ENCODE data around the gene CDADC1. TPM values are rescaled to one million over a fixed set of nuclear protein-coding genes. Genes with fewer than 3 reads are reported as not detected.

The CDADC1 gene
- total RNA-seq, 6 experiments from 2014 or later, result 2.2 to 10.1 (median 5.4) TPM

- Histone ChIP-seq H3K36me3 (no peaks in the 10 kb centered on the region), H3K4me1 (no peaks in the 10 kb centered on the region), H3K4me3 (peak overlapping the region in 2 of 3 donors; percentile 19 to 40), H3K27me3 (no peaks in the 10 kb centered on the region), H3K9me3 (no peaks in the 10 kb centered on the region), H3K27ac (no peak overlapping the region)
- TF ChIP-seq POLR2A (IDR thresholded peaks at IDR 0.05) (no peak), CTCF (IDR thresholded peaks at IDR 0.05) (peak; percentile 79 to 96 (median 80))
- intact Hi-C loops (cut with DNase I), result loop anchor here in 1 of 2 donors (5.0 kb wide), 1 partner anchor 301 kb away; no protein-coding TSS in a partner anchor
- DNase-seq (peak in 1 of 3 donors; percentile 60), ATAC-seq (peak; percentile 85 to 93 (median 90))
- 7% methylated on average over 11 of the region's 20 CpGs for WGBS (ENCODE audit: insufficient coverage, low coverage, low lambda C conversion rate, missing lambda C conversion rate)
Measured at GRCh38 chr13:49300739-49301589, 53.2 kb downstream of the CDADC1 start.

DNA sequence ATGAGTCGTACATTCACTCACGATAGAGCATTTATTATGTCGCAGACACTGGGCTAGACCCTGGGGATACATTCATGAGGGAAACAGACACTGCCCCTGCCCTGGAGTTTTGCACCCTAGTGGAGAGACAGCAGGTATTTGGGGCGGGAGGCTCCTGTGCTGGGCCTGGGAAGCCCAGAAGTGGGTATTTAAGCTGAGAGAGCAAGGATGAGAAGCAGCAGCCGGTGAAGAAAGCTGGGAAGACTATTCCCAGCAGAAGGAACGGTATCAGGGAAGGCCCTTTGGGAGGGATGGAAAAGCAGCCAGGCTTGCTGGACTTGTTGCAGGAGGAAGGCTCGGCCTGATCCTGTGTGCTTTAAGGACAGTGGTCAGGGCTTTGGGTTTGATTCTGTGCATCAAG is 54.5 kb downstream of the CDADC1 start:
- Histone ChIP-seq H3K4me3 (no peak overlapping the region), H3K9me3 (no peaks in the 10 kb centered on the region), H3K36me3 (no peaks in the 10 kb centered on the region), H3K4me1 (no peaks in the 10 kb centered on the region), H3K27me3 (no peaks in the 10 kb centered on the region), H3K27ac (no peak overlapping the region)
- intact Hi-C loops (cut with DNase I), result loop anchor here in 1 of 2 donors (5.0 kb wide), 1 partner anchor 300 kb away; no protein-coding TSS in a partner anchor
- TF ChIP-seq POLR2A (IDR thresholded peaks at IDR 0.05), result no peak
- no peak for TF ChIP-seq CTCF (IDR thresholded peaks at IDR 0.05)
- DNase-seq (no peak), ATAC-seq (no peak)
- WGBS (ENCODE audit: insufficient coverage, low coverage, low lambda C conversion rate, missing lambda C conversion rate), result 92% methylated on average over 6 of the region's 7 CpGs

GRCh38 chr13:49302817-49303216 is 55.1 kb downstream of the CDADC1 start:
- intact Hi-C loops (cut with DNase I), result loop anchor here in 1 of 2 donors (5.0 kb wide), 1 partner anchor 299 kb away; no protein-coding TSS in a partner anchor
- DNase-seq (no peak), ATAC-seq (no peak)
- Histone ChIP-seq H3K27ac (no peak overlapping the region), H3K4me1 (no peaks in the 10 kb centered on the region), H3K4me3 (no peak overlapping the region), H3K27me3 (no peaks in the 10 kb centered on the region), H3K9me3 (no peaks in the 10 kb centered on the region), H3K36me3 (no peaks in the 10 kb centered on the region)
- no peak for TF ChIP-seq POLR2A (IDR thresholded peaks at IDR 0.05)
- no peak for TF ChIP-seq CTCF (IDR thresholded peaks at IDR 0.05)
- 83% methylated on average over 3 of the region's 9 CpGs for WGBS (ENCODE audit: insufficient coverage, low coverage, low lambda C conversion rate, missing lambda C conversion rate)

DNA sequence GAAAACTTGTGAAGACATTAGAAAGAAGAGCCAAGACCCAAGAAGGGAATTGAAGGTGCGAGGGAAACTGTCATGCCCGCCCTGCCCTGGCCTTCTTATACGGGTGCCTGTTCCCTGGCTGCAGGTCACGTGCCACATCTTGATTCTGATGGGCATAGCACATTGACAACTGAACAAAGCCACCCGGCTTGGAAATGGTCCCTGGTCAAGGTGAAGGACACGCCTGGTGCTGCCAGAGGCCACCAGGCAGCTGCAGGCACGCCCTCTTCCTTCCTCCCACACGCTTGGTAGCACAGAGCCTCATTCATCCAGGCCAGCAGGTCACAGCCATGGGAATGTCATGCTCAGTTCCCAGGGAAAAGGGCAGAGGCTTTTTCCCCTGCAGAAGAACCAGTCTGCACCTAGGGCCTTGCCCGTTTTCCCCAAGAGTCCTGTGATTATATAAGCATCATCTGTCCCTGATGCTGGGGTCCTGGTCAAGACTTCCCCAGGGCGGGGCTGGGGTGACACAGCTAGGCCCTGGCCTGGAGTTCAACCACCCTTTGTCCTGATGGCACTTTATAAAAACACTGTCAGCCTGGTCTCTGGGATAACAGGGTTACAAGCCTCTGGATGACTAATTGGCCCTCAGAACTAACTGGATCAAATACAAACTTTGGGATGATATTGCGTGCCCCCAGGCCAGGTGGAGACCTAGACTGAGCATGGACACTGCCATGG is 56.0 kb downstream of the CDADC1 start:
- DNase-seq (peak in 1 of 3 donors; percentile 58), ATAC-seq (peak; percentile 14 to 78 (median 50))
- no peaks in the 10 kb centered on the region for H3K9me3 ChIP-seq
- no peak overlapping the region for H3K27ac ChIP-seq
- TF ChIP-seq CTCF (IDR thresholded peaks at IDR 0.05), result no peak
- no peak for TF ChIP-seq POLR2A (IDR thresholded peaks at IDR 0.05)
- intact Hi-C loops (cut with DNase I), result loop anchor here in 1 of 2 donors (5.0 kb wide), 1 partner anchor 299 kb away; no protein-coding TSS in a partner anchor
- H3K4me3 ChIP-seq, result no peak overlapping the region
- H3K36me3 ChIP-seq, result no peaks in the 10 kb centered on the region
- 76% methylated on average over 4 of the region's 11 CpGs for WGBS (ENCODE audit: insufficient coverage, low coverage, low lambda C conversion rate, missing lambda C conversion rate)
- H3K4me1 ChIP-seq, result peaks cover 0 to 8% (median 3%) of the 10 kb centered on the region in 4 donors
- no peaks in the 10 kb centered on the region for H3K27me3 ChIP-seq

Measured in right lobe of liver (tissue), 6 donors.